ENCODE results near the gene POLR3A.

The POLR3A gene

GRCh38 chr10:78046711-78047269 lies 17.5 kb upstream of the POLR3A start:
- no peak for DNase-seq

GRCh38 chr10:78045856-78046255 lies 16.5 kb upstream of the POLR3A start:
- DNase-seq: no peak

- no peak for DNase-seq
Measured at GRCh38 chr10:78045237-78045636, 15.9 kb upstream of the POLR3A start.

- no peak for DNase-seq
Measured at GRCh38 chr10:78044699-78045098, 15.4 kb upstream of the POLR3A start.

- DNase-seq: no peak
Measured at GRCh38 chr10:78044179-78044578, 14.9 kb upstream of the POLR3A start.

GRCh38 chr10:78042752-78043104 lies 13.4 kb upstream of the POLR3A start:
- no peak for DNase-seq

GRCh38 chr10:78042058-78042751 lies 12.9 kb upstream of the POLR3A start:
- DNase-seq: no peak

- DNase-seq: no peak
Measured at GRCh38 chr10:78041170-78042057, 12.1 kb upstream of the POLR3A start.

- no peak for DNase-seq
Measured at GRCh38 chr10:78039743-78040142, 10.4 kb upstream of the POLR3A start.

GRCh38 chr10:78038791-78039547 lies 9.7 kb upstream of the POLR3A start:
- DNase-seq: no peak

- DNase-seq: no peak
Measured at GRCh38 chr10:78038105-78038504, 8.8 kb upstream of the POLR3A start.

- DNase-seq: no peak
Measured at GRCh38 chr10:78035933-78036583, 6.7 kb upstream of the POLR3A start.

GRCh38 chr10:78035437-78035836 lies 6.1 kb upstream of the POLR3A start:
- DNase-seq: no peak

- no peak for DNase-seq
Measured at GRCh38 chr10:78035025-78035424, 5.7 kb upstream of the POLR3A start.

- DNase-seq: peak; percentile 72 to 92
Measured at GRCh38 chr10:78033637-78034470, 4.5 kb upstream of the POLR3A start, which contains the start of gene RPS24. Gene RPS24 (plus strand): TSS chr10:78033863. CDS start chr10:78033902, 39 bp downstream.

- DNase-seq: no peak
Measured at GRCh38 chr10:78033387-78033636, 4.0 kb upstream of the POLR3A start.

GRCh38 chr10:78028438-78029268 lies 662 bp downstream of the POLR3A start:
- no peak for DNase-seq

- DNase-seq: no peak
Measured at GRCh38 chr10:78025685-78026364, 3.5 kb downstream of the POLR3A start.

- DNase-seq: no peak
Measured at GRCh38 chr10:78023741-78024140, 5.6 kb downstream of the POLR3A start.

- DNase-seq: no peak
Measured at GRCh38 chr10:78021201-78021600, 8.1 kb downstream of the POLR3A start.

All from cerebellar nuclear complex (tissue), 1 donor.